Liver (tissue), 9 donors: ENCODE data around the gene C9orf153. TPM values are rescaled to one million over a fixed set of nuclear protein-coding genes. Genes with fewer than 3 reads are reported as not detected.

Experiments used
- DNase-seq: peaks from one replicate; pipeline ENCODE4 v3.0.0-alpha.2; 2017; ENCODE audit warnings: low spot score
- H3K27ac ChIP-seq, 2 donors: one replicate each; pipeline ENCODE4 v1.7.0; 2013; ENCODE audit warnings: inconsistent platforms in 2 of 2, low read length in 2 of 2, control low read depth in 1 of 2, low read depth in 1 of 2, mild to moderate bottlenecking in 1 of 2
- H3K27me3 ChIP-seq, 4 donors: one replicate each; pipeline versions ENCODE4 v1.6.1 to v1.7.0; 2013; ENCODE audit warnings: low read length in 3 of 4, inconsistent platforms in 1 of 4, mild to moderate bottlenecking in 1 of 4, moderate library complexity in 1 of 4; ENCODE audit not compliant: control insufficient read depth in 4 of 4, insufficient read depth in 4 of 4
- H3K36me3 ChIP-seq, 4 donors: one replicate each; pipeline versions ENCODE4 v1.6.1 to v1.7.0; 2013; ENCODE audit warnings: low read length in 3 of 4, mild to moderate bottlenecking in 3 of 4, low read depth in 1 of 4, moderate library complexity in 1 of 4; ENCODE audit not compliant: control insufficient read depth in 4 of 4, insufficient read depth in 3 of 4
- H3K4me1 ChIP-seq, 4 donors: one replicate each; pipeline versions ENCODE4 v1.6.1 to v1.7.0; 2013; ENCODE audit warnings: low read length in 3 of 4, mild to moderate bottlenecking in 3 of 4, moderate library complexity in 1 of 4; ENCODE audit not compliant: control insufficient read depth in 4 of 4, insufficient read depth in 4 of 4
- H3K4me3 ChIP-seq, 3 donors: one replicate each; pipeline versions ENCODE4 v1.6.1 to v1.7.0; 2013; ENCODE audit warnings: low read length in 3 of 3, control low read depth in 1 of 3, low read depth in 1 of 3, mild to moderate bottlenecking in 1 of 3
- H3K9ac ChIP-seq, 2 donors: one replicate each; pipeline ENCODE4 v1.7.0; 2013; ENCODE audit warnings: low read length in 2 of 2, mild to moderate bottlenecking in 2 of 2, moderate library complexity in 2 of 2, control low read depth in 1 of 2, low read depth in 1 of 2
- H3K9me3 ChIP-seq, 4 donors: one replicate each; pipeline versions ENCODE4 v1.6.1 to v1.7.0; 2013; ENCODE audit warnings: low read length in 3 of 4; ENCODE audit not compliant: control insufficient read depth in 4 of 4
- ATF3 ChIP-seq: IDR thresholded peaks from 2 replicates; pipeline ENCODE4 v1.6.1; 2016; ENCODE audit warnings: antibody characterized with exemption
- CTCF ChIP-seq: fragments of 150-350 bp; IDR thresholded peaks from 2 replicates; pipeline ENCODE4 v1.5.1; 2017; ENCODE audit warnings: improper control_type of control experiment, low read depth, low read length; ENCODE audit not compliant: missing input control
- EGR1 ChIP-seq, 2 donors: IDR thresholded peaks; 2 replicates each; pipeline ENCODE4 v1.6.1; 2016 to 2018; ENCODE audit warnings: antibody characterized with exemption in 2 of 2, low read depth in 2 of 2
- FOXA1 ChIP-seq: IDR thresholded peaks from 2 replicates; pipeline ENCODE4 v1.6.1; 2016; ENCODE audit warnings: antibody characterized with exemption
- FOXA2 ChIP-seq: IDR thresholded peaks from 2 replicates; pipeline ENCODE4 v1.6.1; 2016; ENCODE audit warnings: antibody characterized with exemption
- GABPA ChIP-seq, 2 donors: IDR thresholded peaks in 1 of 2; conservative IDR thresholded peaks in 1 of 2; 2 replicates each; pipeline ENCODE4 v1.6.1; 2016; ENCODE audit warnings: antibody characterized with exemption in 2 of 2, mild to moderate bottlenecking in 1 of 2, moderate library complexity in 1 of 2
- HNF4A ChIP-seq, 2 donors: conservative IDR thresholded peaks; 2 replicates each; pipeline ENCODE4 v1.6.1; 2016; ENCODE audit warnings: antibody characterized with exemption in 2 of 2, mild to moderate bottlenecking in 2 of 2
- HNF4G ChIP-seq: IDR thresholded peaks from 2 replicates; pipeline ENCODE4 v1.6.1; 2016; ENCODE audit warnings: antibody characterized with exemption
- JUND ChIP-seq, 2 donors: IDR thresholded peaks; 2 replicates each; pipeline ENCODE4 v1.6.1; 2016; ENCODE audit warnings: antibody characterized with exemption in 2 of 2
- MAX ChIP-seq: IDR thresholded peaks from 2 replicates; pipeline ENCODE4 v1.6.1; 2016; ENCODE audit warnings: antibody characterized with exemption
- NR2F2 ChIP-seq: IDR thresholded peaks from 2 replicates; pipeline ENCODE4 v1.6.1; 2016; ENCODE audit warnings: antibody characterized with exemption
- RAD21 ChIP-seq, 2 donors: IDR thresholded peaks; 2 replicates each; pipeline ENCODE4 v1.6.1; 2016; ENCODE audit warnings: antibody characterized with exemption in 2 of 2, mild to moderate bottlenecking in 2 of 2
- REST ChIP-seq: IDR thresholded peaks from 2 replicates; pipeline ENCODE4 v1.6.1; 2016; ENCODE audit warnings: antibody characterized with exemption, mild to moderate bottlenecking
- RXRA ChIP-seq, 2 donors: IDR thresholded peaks; 2 replicates each; pipeline ENCODE4 v1.6.1; 2017 to 2018; ENCODE audit warnings: antibody characterized with exemption in 2 of 2, mild to moderate bottlenecking in 1 of 2
- SP1 ChIP-seq: IDR thresholded peaks from 2 replicates; pipeline ENCODE4 v1.6.1; 2018; ENCODE audit warnings: antibody characterized with exemption, mild to moderate bottlenecking
- TAF1 ChIP-seq: conservative IDR thresholded peaks from 2 replicates; pipeline ENCODE4 v1.6.1; 2016; ENCODE audit warnings: antibody characterized with exemption, mild to moderate bottlenecking
- YY1 ChIP-seq: IDR thresholded peaks from 2 replicates; pipeline ENCODE4 v1.6.1; 2016; ENCODE audit warnings: antibody characterized with exemption, mild to moderate bottlenecking
- ZBTB33 ChIP-seq: IDR thresholded peaks from 2 replicates; pipeline ENCODE4 v1.6.1; 2016; ENCODE audit warnings: antibody characterized with exemption
- WGBS: extraction: QIAGEN DNeasy Blood & Tissue Kit; methylation state at CpG from one replicate; pipeline ENCODE4 v1.1.7; 2013; 5-methylcytosine and 5-hydroxymethylcytosine counted together
- polyA plus RNA-seq, 2 donors: library from polyadenylated mRNA; stranded (reverse) in 1 of 2; unstranded in 1 of 2; fragments of 200-250 nt in 1 of 2; fragments of >200 nt in 1 of 2; fragmentation: Nextera tagmentation in 1 of 2; extraction: Ambion mirVana in 1 of 2; gene quantifications; one replicate each; pipeline versions ENCODE4 v1.2.1 to v1.2.3, GENCODE V29; 2013 to 2015
- total RNA-seq, 2 donors: library from RNA; depleted of rRNA; stranded (reverse); fragments of >200 nt; gene quantifications; one replicate each; pipeline ENCODE4 v1.2.3, GENCODE V29; 2014
- donor health status: healthy.
- donor health status: healthy.
- donor health status: healthy.
- donor health status: healthy.
- donor health status: healthy.

The C9orf153 gene
- total and polyA plus RNA-seq, 4 donors, result 0.07 to 0.67 (median 0.34) TPM

GRCh38 chr9:86263876-86264275 is 4.4 kb upstream of the C9orf153 start:
- Histone ChIP-seq H3K4me1 (no peaks in the 10 kb centered on the region), H3K9ac (no peak overlapping the region), H3K9me3 (no peaks in the 10 kb centered on the region), H3K27ac (no peak overlapping the region), H3K27me3 (no peaks in the 10 kb centered on the region), H3K4me3 (no peak overlapping the region), H3K36me3 (peaks cover 3 to 22% (median 18%) of the 10 kb centered on the region in 4 donors)
- no peak for DNase-seq
- 96% methylated on average over 6 of the region's 6 CpGs for WGBS
- TF ChIP-seq CTCF (no peak), GABPA (IDR thresholded peaks at IDR 0.05 in 1 of 2, conservative IDR thresholded peaks at IDR 0.05 in 1 of 2) (no peak), HNF4A (conservative IDR thresholded peaks at IDR 0.05) (no peak), JUND (IDR thresholded peaks at IDR 0.05) (no peak), ZBTB33 (no peak), TAF1 (no peak), NR2F2 (no peak), RXRA (IDR thresholded peaks at IDR 0.05) (no peak), SP1 (no peak), ATF3 (no peak), HNF4G (no peak), RAD21 (IDR thresholded peaks at IDR 0.05) (no peak), MAX (no peak), REST (no peak), FOXA2 (no peak), FOXA1 (no peak), EGR1 (IDR thresholded peaks at IDR 0.05; ENCODE audit: low read depth in 2 of 2) (no peak), YY1 (no peak)

GRCh38 chr9:86262492-86262891 is 3.0 kb upstream of the C9orf153 start:
- no peak overlapping the region for H3K27ac ChIP-seq
- peaks cover 3 to 19% (median 17%) of the 10 kb centered on the region in 4 donors for H3K36me3 ChIP-seq
- TF ChIP-seq GABPA (IDR thresholded peaks at IDR 0.05 in 1 of 2, conservative IDR thresholded peaks at IDR 0.05 in 1 of 2), result no peak
- TF ChIP-seq ATF3, result no peak
- no peaks in the 10 kb centered on the region for H3K4me1 ChIP-seq
- DNase-seq, result no peak
- WGBS, result 72% methylated on average over 4 of the region's 4 CpGs
- H3K27me3 ChIP-seq, result no peaks in the 10 kb centered on the region
- no peak overlapping the region for H3K4me3 ChIP-seq
- no peaks in the 10 kb centered on the region for H3K9me3 ChIP-seq
- no peak overlapping the region for H3K9ac ChIP-seq
